GM18867 (cell line): ENCODE data around the gene CP.
A peak's percentile ranks its signal among the peaks of the same experiment; 100 is the strongest.

Experiments
- ATAC-seq: cut with Tn5 transposase; IDR thresholded peaks from one replicate; pipeline ENCODE4 v1.9.1; 2021; ENCODE audit warnings: mild to moderate bottlenecking, moderate library complexity; ENCODE audit not compliant: unreplicated experiment

The CP gene

GRCh38 chr3:149129326-149130205 is 92.1 kb downstream of the CP start, which contains the start of gene HPS3:
Gene HPS3, plus strand, starts transcription at chr3:149129638. Its CDS starts 86 bp downstream, at chr3:149129724.
- ATAC-seq = peak; percentile 95

GRCh38 chr3:149128821-149129220 is 92.8 kb downstream of the CP start:
- no peak for ATAC-seq

- ATAC-seq = no peak
Observed at GRCh38 chr3:149122721-149123578, 98.7 kb downstream of the CP start.
